Measurements from ENCODE around the gene NQO2. TPM values are rescaled to one million over a fixed set of nuclear protein-coding genes. Genes with fewer than 3 reads are reported as not detected.

Gene NQO2
- total and polyA plus RNA-seq, 2 of the 13 experiments (the other 11 are each of a cell fraction or from before 2014, with no cell fraction given), result 32.2 to 56.5 TPM

DNA sequence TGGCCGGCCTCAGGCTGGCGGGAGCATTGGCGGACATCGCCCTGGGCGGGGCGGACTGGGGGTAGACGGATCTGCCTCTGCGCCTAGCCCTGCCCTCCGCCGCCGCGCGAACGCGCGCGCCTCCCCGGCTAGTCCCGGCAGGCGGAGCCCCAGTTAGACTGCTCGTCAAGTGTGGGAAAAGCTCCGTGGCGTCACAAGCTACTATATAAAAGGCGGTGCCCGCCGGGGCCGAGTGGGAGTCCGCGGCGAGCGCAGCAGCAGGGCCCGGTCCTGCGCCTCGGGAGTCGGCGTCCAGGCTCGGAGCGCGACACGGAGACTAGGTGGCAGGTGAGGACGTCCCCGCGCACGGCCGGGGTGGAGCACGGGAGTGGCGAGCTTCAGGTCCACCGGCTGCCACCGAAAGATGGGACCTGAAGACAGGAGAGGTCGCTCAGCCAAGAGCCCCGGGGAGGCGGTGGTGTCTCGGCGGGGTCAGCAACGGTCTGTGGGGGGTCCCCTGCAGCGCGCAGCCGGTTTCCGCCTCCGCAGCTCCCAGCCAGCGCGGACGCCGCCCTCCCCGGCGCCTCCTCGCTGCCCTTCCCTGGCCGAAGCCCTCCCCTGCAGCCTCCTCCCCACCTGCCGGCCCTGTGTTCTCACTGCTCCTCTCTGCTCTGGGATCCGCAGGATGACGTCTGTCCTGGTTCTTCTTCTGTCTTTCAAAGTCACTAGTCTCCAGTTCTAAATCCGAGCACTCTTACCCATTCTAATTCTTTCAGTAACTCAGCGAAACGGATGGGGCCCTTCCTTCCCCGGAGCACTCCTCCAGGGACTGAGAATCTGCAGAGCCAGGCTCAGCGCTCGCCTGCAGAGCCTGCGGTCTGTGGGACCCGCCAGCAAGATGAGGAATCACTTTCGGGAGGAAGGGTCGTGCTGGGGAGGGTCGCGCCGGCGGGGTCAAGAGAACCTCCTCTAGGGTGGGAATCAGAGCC lies 64.3 kb downstream of the NQO2 start (continued):
- no peak for TF ChIP-seq FIP1L1 (IDR thresholded peaks at IDR 0.05; ENCODE audit: borderline replicate concordance, insufficient read depth, low read depth, low read length)
- 0 out of 2 replicates have a peak, but pooled peaks have one; percentile 20 for TF ChIP-seq ZBTB38 (CRISPR knock-in tag; IDR thresholded peaks at IDR 0.05)
- TF ChIP-seq, protein P1, sequence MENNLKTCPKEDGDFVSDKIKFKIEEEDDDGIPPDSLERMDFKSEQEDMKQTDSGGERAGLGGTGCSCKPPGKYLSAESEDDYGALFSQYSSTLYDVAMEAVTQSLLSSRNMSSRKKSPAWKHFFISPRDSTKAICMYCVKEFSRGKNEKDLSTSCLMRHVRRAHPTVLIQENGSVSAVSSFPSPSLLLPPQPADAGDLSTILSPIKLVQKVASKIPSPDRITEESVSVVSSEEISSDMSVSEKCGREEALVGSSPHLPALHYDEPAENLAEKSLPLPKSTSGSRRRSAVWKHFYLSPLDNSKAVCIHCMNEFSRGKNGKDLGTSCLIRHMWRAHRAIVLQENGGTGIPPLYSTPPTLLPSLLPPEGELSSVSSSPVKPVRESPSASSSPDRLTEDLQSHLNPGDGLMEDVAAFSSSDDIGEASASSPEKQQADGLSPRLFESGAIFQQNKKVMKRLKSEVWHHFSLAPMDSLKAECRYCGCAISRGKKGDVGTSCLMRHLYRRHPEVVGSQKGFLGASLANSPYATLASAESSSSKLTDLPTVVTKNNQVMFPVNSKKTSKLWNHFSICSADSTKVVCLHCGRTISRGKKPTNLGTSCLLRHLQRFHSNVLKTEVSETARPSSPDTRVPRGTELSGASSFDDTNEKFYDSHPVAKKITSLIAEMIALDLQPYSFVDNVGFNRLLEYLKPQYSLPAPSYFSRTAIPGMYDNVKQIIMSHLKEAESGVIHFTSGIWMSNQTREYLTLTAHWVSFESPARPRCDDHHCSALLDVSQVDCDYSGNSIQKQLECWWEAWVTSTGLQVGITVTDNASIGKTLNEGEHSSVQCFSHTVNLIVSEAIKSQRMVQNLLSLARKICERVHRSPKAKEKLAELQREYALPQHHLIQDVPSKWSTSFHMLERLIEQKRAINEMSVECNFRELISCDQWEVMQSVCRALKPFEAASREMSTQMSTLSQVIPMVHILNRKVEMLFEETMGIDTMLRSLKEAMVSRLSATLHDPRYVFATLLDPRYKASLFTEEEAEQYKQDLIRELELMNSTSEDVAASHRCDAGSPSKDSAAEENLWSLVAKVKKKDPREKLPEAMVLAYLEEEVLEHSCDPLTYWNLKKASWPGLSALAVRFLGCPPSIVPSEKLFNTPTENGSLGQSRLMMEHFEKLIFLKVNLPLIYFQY (CRISPR knock-in tag; IDR thresholded peaks at IDR 0.05; ENCODE audit: borderline replicate concordance), result peak; percentile 31; the same call in 1 of the 2 replicates
- TF ChIP-seq, protein P2, sequence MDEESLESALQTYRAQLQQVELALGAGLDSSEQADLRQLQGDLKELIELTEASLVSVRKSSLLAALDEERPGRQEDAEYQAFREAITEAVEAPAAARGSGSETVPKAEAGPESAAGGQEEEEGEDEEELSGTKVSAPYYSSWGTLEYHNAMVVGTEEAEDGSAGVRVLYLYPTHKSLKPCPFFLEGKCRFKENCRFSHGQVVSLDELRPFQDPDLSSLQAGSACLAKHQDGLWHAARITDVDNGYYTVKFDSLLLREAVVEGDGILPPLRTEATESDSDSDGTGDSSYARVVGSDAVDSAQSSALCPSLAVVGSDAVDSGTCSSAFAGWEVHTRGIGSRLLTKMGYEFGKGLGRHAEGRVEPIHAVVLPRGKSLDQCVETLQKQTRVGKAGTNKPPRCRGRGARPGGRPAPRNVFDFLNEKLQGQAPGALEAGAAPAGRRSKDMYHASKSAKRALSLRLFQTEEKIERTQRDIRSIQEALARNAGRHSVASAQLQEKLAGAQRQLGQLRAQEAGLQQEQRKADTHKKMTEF (CRISPR knock-in tag; IDR thresholded peaks at IDR 0.05), result peak; percentile 92
- TF ChIP-seq PHF21A (CRISPR knock-in tag; IDR thresholded peaks at IDR 0.05), result peak; percentile 68
- peak; percentile 29; the same call in 1 of the 2 replicates for TF ChIP-seq ZNF331 (CRISPR knock-in tag; IDR thresholded peaks at IDR 0.05)
- TF ChIP-seq KDM2A (CRISPR knock-in tag; IDR thresholded peaks at IDR 0.05; ENCODE audit: borderline replicate concordance, low read depth), result peak; percentile 91
- no peak for TF ChIP-seq RFX5 (IDR thresholded peaks at IDR 0.05; ENCODE audit: low read depth, low read length)
- TF ChIP-seq, protein P3, sequence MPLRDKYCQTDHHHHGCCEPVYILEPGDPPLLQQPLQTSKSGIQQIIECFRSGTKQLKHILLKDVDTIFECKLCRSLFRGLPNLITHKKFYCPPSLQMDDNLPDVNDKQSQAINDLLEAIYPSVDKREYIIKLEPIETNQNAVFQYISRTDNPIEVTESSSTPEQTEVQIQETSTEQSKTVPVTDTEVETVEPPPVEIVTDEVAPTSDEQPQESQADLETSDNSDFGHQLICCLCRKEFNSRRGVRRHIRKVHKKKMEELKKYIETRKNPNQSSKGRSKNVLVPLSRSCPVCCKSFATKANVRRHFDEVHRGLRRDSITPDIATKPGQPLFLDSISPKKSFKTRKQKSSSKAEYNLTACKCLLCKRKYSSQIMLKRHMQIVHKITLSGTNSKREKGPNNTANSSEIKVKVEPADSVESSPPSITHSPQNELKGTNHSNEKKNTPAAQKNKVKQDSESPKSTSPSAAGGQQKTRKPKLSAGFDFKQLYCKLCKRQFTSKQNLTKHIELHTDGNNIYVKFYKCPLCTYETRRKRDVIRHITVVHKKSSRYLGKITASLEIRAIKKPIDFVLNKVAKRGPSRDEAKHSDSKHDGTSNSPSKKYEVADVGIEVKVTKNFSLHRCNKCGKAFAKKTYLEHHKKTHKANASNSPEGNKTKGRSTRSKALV (CRISPR knock-in tag; IDR thresholded peaks at IDR 0.05), result peak; percentile 96
- TF ChIP-seq, protein P4, sequence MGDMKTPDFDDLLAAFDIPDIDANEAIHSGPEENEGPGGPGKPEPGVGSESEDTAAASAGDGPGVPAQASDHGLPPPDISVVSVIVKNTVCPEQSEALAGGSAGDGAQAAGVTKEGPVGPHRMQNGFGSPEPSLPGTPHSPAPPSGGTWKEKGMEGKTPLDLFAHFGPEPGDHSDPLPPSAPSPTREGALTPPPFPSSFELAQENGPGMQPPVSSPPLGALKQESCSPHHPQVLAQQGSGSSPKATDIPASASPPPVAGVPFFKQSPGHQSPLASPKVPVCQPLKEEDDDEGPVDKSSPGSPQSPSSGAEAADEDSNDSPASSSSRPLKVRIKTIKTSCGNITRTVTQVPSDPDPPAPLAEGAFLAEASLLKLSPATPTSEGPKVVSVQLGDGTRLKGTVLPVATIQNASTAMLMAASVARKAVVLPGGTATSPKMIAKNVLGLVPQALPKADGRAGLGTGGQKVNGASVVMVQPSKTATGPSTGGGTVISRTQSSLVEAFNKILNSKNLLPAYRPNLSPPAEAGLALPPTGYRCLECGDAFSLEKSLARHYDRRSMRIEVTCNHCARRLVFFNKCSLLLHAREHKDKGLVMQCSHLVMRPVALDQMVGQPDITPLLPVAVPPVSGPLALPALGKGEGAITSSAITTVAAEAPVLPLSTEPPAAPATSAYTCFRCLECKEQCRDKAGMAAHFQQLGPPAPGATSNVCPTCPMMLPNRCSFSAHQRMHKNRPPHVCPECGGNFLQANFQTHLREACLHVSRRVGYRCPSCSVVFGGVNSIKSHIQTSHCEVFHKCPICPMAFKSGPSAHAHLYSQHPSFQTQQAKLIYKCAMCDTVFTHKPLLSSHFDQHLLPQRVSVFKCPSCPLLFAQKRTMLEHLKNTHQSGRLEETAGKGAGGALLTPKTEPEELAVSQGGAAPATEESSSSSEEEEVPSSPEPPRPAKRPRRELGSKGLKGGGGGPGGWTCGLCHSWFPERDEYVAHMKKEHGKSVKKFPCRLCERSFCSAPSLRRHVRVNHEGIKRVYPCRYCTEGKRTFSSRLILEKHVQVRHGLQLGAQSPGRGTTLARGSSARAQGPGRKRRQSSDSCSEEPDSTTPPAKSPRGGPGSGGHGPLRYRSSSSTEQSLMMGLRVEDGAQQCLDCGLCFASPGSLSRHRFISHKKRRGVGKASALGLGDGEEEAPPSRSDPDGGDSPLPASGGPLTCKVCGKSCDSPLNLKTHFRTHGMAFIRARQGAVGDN (CRISPR knock-in tag; IDR thresholded peaks at IDR 0.05), result peak; percentile 88
- TF ChIP-seq TMF1 (CRISPR knock-in tag; IDR thresholded peaks at IDR 0.05; ENCODE audit: low read depth), result peak; percentile 25; the same call in 1 of the 2 replicates
- no peak for TF ChIP-seq THYN1 (CRISPR knock-in tag; IDR thresholded peaks at IDR 0.05; ENCODE audit: borderline replicate concordance, low read depth)
- TF ChIP-seq ARNTL (CRISPR knock-in tag; IDR thresholded peaks at IDR 0.05), result peak; percentile 26; the same call in 1 of the 2 replicates
- TF ChIP-seq, protein P5, sequence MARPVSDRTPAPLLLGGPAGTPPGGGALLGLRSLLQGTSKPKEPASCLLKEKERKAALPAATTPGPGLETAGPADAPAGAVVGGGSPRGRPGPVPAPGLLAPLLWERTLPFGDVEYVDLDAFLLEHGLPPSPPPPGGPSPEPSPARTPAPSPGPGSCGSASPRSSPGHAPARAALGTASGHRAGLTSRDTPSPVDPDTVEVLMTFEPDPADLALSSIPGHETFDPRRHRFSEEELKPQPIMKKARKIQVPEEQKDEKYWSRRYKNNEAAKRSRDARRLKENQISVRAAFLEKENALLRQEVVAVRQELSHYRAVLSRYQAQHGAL (CRISPR knock-in tag; IDR thresholded peaks at IDR 0.05; ENCODE audit: not compliant biosample characterization), result no peak
